SU-DHL-6 (cell line): ENCODE data around the gene CEACAM21.

Source experiments
- H2AFZ ChIP-seq: fragments of 200-600 bp; sonication (generic); 2 replicates; pipeline ENCODE4 v1.6.1; 2014; ENCODE audit warnings: low read depth, mild to moderate bottlenecking, moderate library complexity, mixed read lengths, antibody characterized with exemption, low read length; ENCODE audit not compliant: severe bottlenecking
- H3F3A ChIP-seq: fragments of 200-600 bp; shearing (Covaris generic); 2 replicates; pipeline ENCODE4 v1.6.0; 2016; ENCODE audit warnings: antibody characterized with exemption, mild to moderate bottlenecking; ENCODE audit not compliant: insufficient read depth
- H3K27ac ChIP-seq: fragments of 200-600 bp; sonication (generic); 2 replicates; pipeline ENCODE4 v1.5.1; 2016; ENCODE audit warnings: low read depth, mild to moderate bottlenecking, low read length, moderate library complexity, mixed read lengths
- H3K27me3 ChIP-seq: fragments of 200-600 bp; sonication (generic), shearing (Covaris generic); 2 replicates; pipeline ENCODE4 v1.6.0; 2014; ENCODE audit warnings: mild to moderate bottlenecking, low read length
- H3K36me3 ChIP-seq: fragments of 200-600 bp; sonication (generic); 2 replicates; pipeline ENCODE4 v1.6.1; 2014; ENCODE audit warnings: mild to moderate bottlenecking, low read length, mixed read lengths
- H3K4me2 ChIP-seq: fragments of 300-600, 200-600 bp; shearing (Covaris generic), sonication (generic); 2 replicates; pipeline ENCODE4 v1.6.0; 2014; ENCODE audit warnings: low read length, low read depth, mild to moderate bottlenecking; ENCODE audit not compliant: poor library complexity, severe bottlenecking
- H3K4me3 ChIP-seq: fragments of 200-600 bp; sonication (generic); 2 replicates; pipeline ENCODE4 v1.5.1; 2014; ENCODE audit warnings: antibody characterized with exemption, low read length, mild to moderate bottlenecking, mixed read lengths; ENCODE audit not compliant: insufficient read depth, poor library complexity, severe bottlenecking
- H3K79me2 ChIP-seq: fragments of 200-600 bp; sonication (generic); 2 replicates; pipeline ENCODE4 v1.6.1; 2014; ENCODE audit warnings: mild to moderate bottlenecking, low read length, moderate library complexity; ENCODE audit not compliant: insufficient read depth
- H3K9ac ChIP-seq: fragments of 200-600 bp; sonication (generic); 2 replicates; pipeline ENCODE4 v1.7.0; 2014; ENCODE audit warnings: mild to moderate bottlenecking, low read length
- H3K9me2 ChIP-seq: fragments of 200-600 bp; sonication (generic); replicated peaks from 2 replicates; pipeline ENCODE4 v1.6.1; 2014; ENCODE audit warnings: low read length; ENCODE audit not compliant: insufficient read depth
- H3K9me3 ChIP-seq: fragments of 200-600 bp; sonication (generic); 2 replicates; pipeline ENCODE4 v1.6.1; 2014; ENCODE audit warnings: low read length, mixed read lengths; ENCODE audit not compliant: insufficient read depth
- H4K20me1 ChIP-seq: fragments of 200-600 bp; sonication (generic); 2 replicates; pipeline ENCODE4 v1.6.1; 2014; ENCODE audit warnings: low read depth, mild to moderate bottlenecking, antibody characterized with exemption, low read length, moderate library complexity, mixed read lengths
- CTCF ChIP-seq: fragments of 200-600 bp; sonication (generic); IDR thresholded peaks from one replicate; pipeline ENCODE4 v1.5.1; 2017; ENCODE audit warnings: antibody characterized with exemption, mild to moderate bottlenecking, low read length, moderate library complexity; ENCODE audit not compliant: insufficient read depth, poor library complexity, severe bottlenecking
- EZH2phosphoT487 ChIP-seq: fragments of 200-600 bp; sonication (generic), shearing (Covaris generic); conservative IDR thresholded peaks from 2 replicates; pipeline ENCODE4 v1.6.1; 2018; ENCODE audit warnings: mild to moderate bottlenecking, antibody characterized with exemption, low read length, moderate library complexity, mixed read lengths

Gene CEACAM21

GRCh38 chr19:41553804-41554203 is 22.2 kb upstream of the CEACAM21 start:
- no peak overlapping the region for H2AFZ ChIP-seq
- H3K27me3 ChIP-seq: no peaks in the 10 kb centered on the region
- no peak overlapping the region for H3K4me2 ChIP-seq
- H3K4me3 ChIP-seq: no peak overlapping the region
- H3F3A ChIP-seq: peaks cover 24% of the 10 kb centered on the region
- peaks cover 10% of the 10 kb centered on the region; the same call in 1 of the 2 replicates for H3K9me3 ChIP-seq
- no peak overlapping the region for H3K27ac ChIP-seq
- H3K9me2 ChIP-seq: no peaks in the 10 kb centered on the region
- H3K79me2 ChIP-seq: peaks cover 26% of the 10 kb centered on the region; the same call in 1 of the 2 replicates
- peaks cover 25% of the 10 kb centered on the region for H3K36me3 ChIP-seq
- H4K20me1 ChIP-seq: no peaks in the 10 kb centered on the region
- TF ChIP-seq CTCF (no peak), EZH2phosphoT487 (no peak)
- no peak overlapping the region for H3K9ac ChIP-seq

GRCh38 chr19:41554907-41555306 is 21.1 kb upstream of the CEACAM21 start:
- no peak overlapping the region for H3K9ac ChIP-seq
- no peak overlapping the region for H2AFZ ChIP-seq
- H3K4me3 ChIP-seq: no peak overlapping the region
- peaks cover 10% of the 10 kb centered on the region; the same call in 1 of the 2 replicates for H3K9me3 ChIP-seq
- TF ChIP-seq EZH2phosphoT487: no peak
- TF ChIP-seq CTCF: no peak
- peaks cover 20% of the 10 kb centered on the region; the same call in 1 of the 2 replicates for H3K79me2 ChIP-seq
- no peaks in the 10 kb centered on the region for H3K9me2 ChIP-seq
- H3K27ac ChIP-seq: no peak overlapping the region
- no peaks in the 10 kb centered on the region for H4K20me1 ChIP-seq
- no peaks in the 10 kb centered on the region for H3K27me3 ChIP-seq
- H3F3A ChIP-seq: peaks cover 23% of the 10 kb centered on the region
- H3K36me3 ChIP-seq: peaks cover 25% of the 10 kb centered on the region
- no peak overlapping the region for H3K4me2 ChIP-seq

- Histone ChIP-seq H3K9me2 (no peaks in the 10 kb centered on the region), H4K20me1 (no peaks in the 10 kb centered on the region), H3K27ac (no peak overlapping the region), H2AFZ (no peak overlapping the region), H3K36me3 (peaks cover 25% of the 10 kb centered on the region), H3K4me3 (no peak overlapping the region), H3K9ac (no peak overlapping the region), H3F3A (peaks cover 24% of the 10 kb centered on the region), H3K9me3 (peaks cover 10% of the 10 kb centered on the region; the same call in 1 of the 2 replicates), H3K27me3 (no peaks in the 10 kb centered on the region), H3K4me2 (no peak overlapping the region), H3K79me2 (peaks cover 12% of the 10 kb centered on the region; the same call in 1 of the 2 replicates)
- TF ChIP-seq CTCF (no peak), EZH2phosphoT487 (no peak)
Observed at GRCh38 chr19:41555748-41556147, 20.2 kb upstream of the CEACAM21 start.
